MCF 10A (cell line): ENCODE data around the gene COG7. TPM values are rescaled to one million over a fixed set of nuclear protein-coding genes. Genes with fewer than 3 reads are reported as not detected.

Experiments used
- BruUV-seq: library from RNA; stranded (reverse); fragments of 400-500 nt; replicated peaks from 2 replicates; lab custom pipeline; 2021; lab: Mats Ljungman, UMichigan
- CTCF ChIA-PET: fragments of 300-600 bp; sonication (Branson Sonifier 250); formaldehyde crosslinking; extraction: SDS; loops from one replicate; lab custom pipeline; 2021; ENCODE audit warnings: antibody characterized with exemption, inconsistent platforms; lab: Yijun Ruan, JAX
- POLR2A ChIA-PET: fragments of 300-600, 350-650 bp; sonication (Branson Sonifier 250); formaldehyde crosslinking; extraction: SDS; loops from one replicate; lab custom pipeline; 2020; ENCODE audit warnings: antibody characterized with exemption, inconsistent platforms; lab: Yijun Ruan, JAX
- DNase-seq: peaks from one replicate; pipeline ENCODE4 v3.0.0-alpha.2; 2018; ENCODE audit not compliant: unreplicated experiment
- H3K27ac Mint-ChIP-seq: one replicate; pipeline ENCODE4 v1.8.0; 2022; ENCODE audit warnings: mild to moderate bottlenecking, low read depth, mixed read lengths; ENCODE audit not compliant: unreplicated experiment
- H3K27me3 Mint-ChIP-seq: one replicate; pipeline ENCODE4 v1.8.0; 2022; ENCODE audit warnings: mixed read lengths; ENCODE audit not compliant: insufficient read depth, unreplicated experiment
- H3K36me3 Mint-ChIP-seq: one replicate; pipeline ENCODE4 v1.8.0; 2022; ENCODE audit warnings: mild to moderate bottlenecking, moderate library complexity, mixed read lengths; ENCODE audit not compliant: insufficient read depth, unreplicated experiment
- H3K4me1 Mint-ChIP-seq: one replicate; pipeline ENCODE4 v1.8.0; 2022; ENCODE audit warnings: mixed read lengths; ENCODE audit not compliant: insufficient read depth, unreplicated experiment
- H3K4me3 Mint-ChIP-seq: one replicate; pipeline ENCODE4 v1.8.0; 2022; ENCODE audit warnings: mild to moderate bottlenecking, moderate library complexity, mixed read lengths; ENCODE audit not compliant: unreplicated experiment
- H3K9me3 Mint-ChIP-seq: one replicate; pipeline ENCODE4 v1.8.0; 2022; ENCODE audit warnings: mixed read lengths; ENCODE audit not compliant: unreplicated experiment
- CTCF ChIP-seq: fragments of 200-600 bp; IDR thresholded peaks from one replicate; pipeline ENCODE4 v1.8.0; 2022; ENCODE audit warnings: antibody characterized with exemption, mild to moderate bottlenecking; ENCODE audit not compliant: unreplicated experiment
- intact Hi-C: fragments of 100-400 bp; cut with micrococcal nuclease; formaldehyde crosslinking; loops from 2 replicates; pipeline ENCODE4 v1.14.1; 2022
- total RNA-seq: library from RNA; stranded (reverse); gene quantifications from 2 replicates; pipeline ENCODE4 v1.2.3, GENCODE V29; 2022

Gene COG7
- total RNA-seq, 1 experiment from 2014 or later, result 10.0 TPM

- H3K4me1 Mint-ChIP-seq, result peaks cover 5% of the 10 kb centered on the region
- no peaks in the 10 kb centered on the region for H3K9me3 Mint-ChIP-seq
- no peaks in the 10 kb centered on the region for H3K36me3 Mint-ChIP-seq
- CTCF ChIA-PET, result interaction anchor here (0.6 kb wide), 1 partner anchor 16 kb away, joined by 4 read pairs; no protein-coding TSS in a partner anchor
- no peak overlapping the region for H3K4me3 Mint-ChIP-seq
- no peak overlapping the region for H3K27ac Mint-ChIP-seq
- POLR2A ChIA-PET, result interaction anchor here (0.9 to 1.0 kb wide), 2 partner anchors 8 to 13 kb away, joined by 3 read pairs; no protein-coding TSS in a partner anchor
- intact Hi-C loops, result no loop called here
- H3K27me3 Mint-ChIP-seq, result no peaks in the 10 kb centered on the region
- no peak for TF ChIP-seq CTCF
- no TSS peak for BruUV-seq
- no peak for DNase-seq
Measured at GRCh38 chr16:23375643-23376042, 77.3 kb downstream of the COG7 start.

- no peak overlapping the region for H3K4me3 Mint-ChIP-seq
- no peaks in the 10 kb centered on the region for H3K27me3 Mint-ChIP-seq
- no peak for DNase-seq
- ChIA-PET POLR2A (interaction anchor here (0.9 to 1.0 kb wide), 2 partner anchors 9 to 12 kb away, joined by 3 read pairs; no protein-coding TSS in a partner anchor), CTCF (interaction anchor here (0.6 kb wide), 1 partner anchor 17 kb away, joined by 4 read pairs; no protein-coding TSS in a partner anchor)
- BruUV-seq, result no TSS peak
- no peaks in the 10 kb centered on the region for H3K9me3 Mint-ChIP-seq
- intact Hi-C loops, result no loop called here
- no peaks in the 10 kb centered on the region for H3K36me3 Mint-ChIP-seq
- TF ChIP-seq CTCF, result no peak
- H3K27ac Mint-ChIP-seq, result no peak overlapping the region
- peaks cover 5% of the 10 kb centered on the region for H3K4me1 Mint-ChIP-seq
Measured at GRCh38 chr16:23374721-23375510, 78.1 kb downstream of the COG7 start.

- no peak for TF ChIP-seq CTCF
- Mint-ChIP-seq H3K27me3 (no peaks in the 10 kb centered on the region), H3K27ac (no peak overlapping the region), H3K4me3 (no peak overlapping the region), H3K36me3 (no peaks in the 10 kb centered on the region), H3K9me3 (no peaks in the 10 kb centered on the region), H3K4me1 (peaks cover 4% of the 10 kb centered on the region)
- intact Hi-C loops, result no loop called here
- no TSS peak for BruUV-seq
- ChIA-PET POLR2A (no interaction called here), CTCF (interaction anchor here (0.6 kb wide), 1 partner anchor 112 kb away, joined by 3 read pairs; no protein-coding TSS in a partner anchor)
- no peak for DNase-seq
Measured at GRCh38 chr16:23373436-23374219, 79.4 kb downstream of the COG7 start.

GRCh38 chr16:23371368-23371767, 81.6 kb downstream of the COG7 start:
- no peak overlapping the region for H3K4me3 Mint-ChIP-seq
- H3K4me1 Mint-ChIP-seq, result peaks cover 9% of the 10 kb centered on the region
- no peaks in the 10 kb centered on the region for H3K9me3 Mint-ChIP-seq
- DNase-seq, result no peak
- intact Hi-C loops, result no loop called here
- POLR2A ChIA-PET, result interaction anchor here (0.5 to 1.7 kb wide), 2 partner anchors 20 kb away, joined by 3 to 10 read pairs; no protein-coding TSS in a partner anchor
- CTCF ChIA-PET, result interaction anchor here (0.5 kb wide), 1 partner anchor 63 kb away, joined by 3 read pairs; no protein-coding TSS in a partner anchor
- no peaks in the 10 kb centered on the region for H3K27me3 Mint-ChIP-seq
- BruUV-seq, result no TSS peak
- H3K36me3 Mint-ChIP-seq, result no peaks in the 10 kb centered on the region
- H3K27ac Mint-ChIP-seq, result no peak overlapping the region
- no peak for TF ChIP-seq CTCF
